Right lung (tissue), 5 donors: ENCODE measurements around the gene AIPL1. TPM values are rescaled to one million over a fixed set of nuclear protein-coding genes. Genes with fewer than 3 reads are reported as not detected.

ENCODE experiments used
- DNase-seq, 2 donors: peaks; one replicate each; pipeline ENCODE4 v3.0.0-alpha.2; 2013
- polyA plus RNA-seq, 5 donors: library from polyadenylated mRNA; unstranded; fragments of 120-200 nt; gene quantifications; one replicate each; pipeline versions ENCODE4 v1.2.1 to v1.2.3, GENCODE V29; 2013; ENCODE audit warnings: inconsistent platforms in 1 of 5, low replicate concordance in 1 of 5; ENCODE audit not compliant: insufficient read length in 5 of 5, insufficient read depth in 1 of 5

Gene AIPL1
- polyA plus RNA-seq, 5 donors: 0.04 to 0.05 TPM; not detected in 3

- no peak for DNase-seq
Measured at GRCh38 chr17:6467567-6467966, 32.6 kb upstream of the AIPL1 start.

GRCh38 chr17:6465206-6466003 is 30.5 kb upstream of the AIPL1 start:
- no peak for DNase-seq

- no peak for DNase-seq
Measured at GRCh38 chr17:6464446-6465041, 29.6 kb upstream of the AIPL1 start.

- DNase-seq: no peak
Measured at GRCh38 chr17:6463616-6464445, 28.9 kb upstream of the AIPL1 start.

GRCh38 chr17:6462692-6463091 is 27.8 kb upstream of the AIPL1 start:
- DNase-seq: no peak

GRCh38 chr17:6461792-6462524 is 27.0 kb upstream of the AIPL1 start:
- no peak for DNase-seq

- DNase-seq: no peak
Measured at GRCh38 chr17:6461246-6461645, 26.3 kb upstream of the AIPL1 start.

GRCh38 chr17:6460531-6461161 is 25.7 kb upstream of the AIPL1 start:
- DNase-seq: no peak

GRCh38 chr17:6458460-6458950 is 23.6 kb upstream of the AIPL1 start:
- no peak for DNase-seq

GRCh38 chr17:6457688-6458459 is 23.0 kb upstream of the AIPL1 start:
- no peak for DNase-seq

GRCh38 chr17:6456914-6457687 is 22.2 kb upstream of the AIPL1 start:
- no peak for DNase-seq

GRCh38 chr17:6456321-6456720 is 21.4 kb upstream of the AIPL1 start:
- DNase-seq: no peak

GRCh38 chr17:6455321-6455705 is 20.4 kb upstream of the AIPL1 start:
- DNase-seq: peak; percentile 34 to 43

- DNase-seq: no peak
Measured at GRCh38 chr17:6454495-6455320, 19.8 kb upstream of the AIPL1 start.

- no peak for DNase-seq
Measured at GRCh38 chr17:6453279-6454024, 18.5 kb upstream of the AIPL1 start.

- no peak for DNase-seq
Measured at GRCh38 chr17:6452471-6453266, 17.7 kb upstream of the AIPL1 start.
